Activated CD4-positive, alpha-beta memory T cell treated with anti-CD3 and anti-CD28 coated beads for 36 hours (primary cell): ENCODE measurements around the gene DCAF4. TPM values are rescaled to one million over a fixed set of nuclear protein-coding genes. Genes with fewer than 3 reads are reported as not detected.
A peak's percentile ranks its signal among the peaks of the same experiment; 100 is the strongest.

ENCODE experiments used
- CTCF ChIA-PET: fragments of 350-600 bp; sonication (Branson Sonifier 250); formaldehyde crosslinking; loops from one replicate; lab custom pipeline; 2021; ENCODE audit warnings: antibody characterized with exemption, inconsistent platforms; lab: Charles Lee
- POLR2A ChIA-PET: fragments of 350-600 bp; sonication (Branson Sonifier 250); formaldehyde crosslinking; loops from one replicate; lab custom pipeline; 2021; ENCODE audit warnings: antibody characterized with exemption; lab: Charles Lee
- DNase-seq: peaks from one replicate; pipeline ENCODE4 v3.0.0-alpha.2; 2020
- H3K27ac Mint-ChIP-seq: one replicate; pipeline ENCODE4 v1.8.0; 2021; ENCODE audit warnings: mixed read lengths
- H3K27me3 Mint-ChIP-seq: one replicate; pipeline ENCODE4 v1.8.0; 2021; ENCODE audit warnings: mixed read lengths
- H3K36me3 Mint-ChIP-seq: one replicate; pipeline ENCODE4 v1.8.0; 2021; ENCODE audit warnings: mixed read lengths
- H3K4me1 Mint-ChIP-seq: one replicate; pipeline ENCODE4 v1.8.0; 2021; ENCODE audit warnings: low read depth, mixed read lengths
- H3K4me3 Mint-ChIP-seq: one replicate; pipeline ENCODE4 v1.8.0; 2021; ENCODE audit warnings: mild to moderate bottlenecking, mixed read lengths
- H3K9me3 Mint-ChIP-seq: one replicate; pipeline ENCODE4 v1.8.0; 2021; ENCODE audit warnings: mixed read lengths
- intact Hi-C: fragments of 100-400 bp; cut with micrococcal nuclease; formaldehyde crosslinking; loops from one replicate; pipeline ENCODE4 v1.15.1; 2023
- total RNA-seq, 2 experiments: library from RNA; stranded (reverse); gene quantifications; one replicate each; pipeline ENCODE4 v1.2.3, GENCODE V29; 2021

Gene DCAF4
- total RNA-seq, 2 experiments from 2014 or later, result 13.4 to 13.6 TPM

- ChIA-PET CTCF (no interaction called here), POLR2A (no interaction called here)
- Mint-ChIP-seq H3K36me3 (no peaks in the 10 kb centered on the region), H3K27me3 (peaks cover 25% of the 10 kb centered on the region), H3K9me3 (no peaks in the 10 kb centered on the region), H3K4me1 (peaks cover 9% of the 10 kb centered on the region), H3K27ac (no peak overlapping the region), H3K4me3 (no peak overlapping the region)
- no peak for DNase-seq
- intact Hi-C loops, result no loop called here
Observed at GRCh38 chr14:72898448-72898847, 27.8 kb upstream of the DCAF4 start.

GRCh38 chr14:72901361-72901760 lies 24.9 kb upstream of the DCAF4 start:
- no peaks in the 10 kb centered on the region for H3K9me3 Mint-ChIP-seq
- DNase-seq, result no peak
- H3K4me3 Mint-ChIP-seq, result no peak overlapping the region
- intact Hi-C loops, result no loop called here
- no peaks in the 10 kb centered on the region for H3K4me1 Mint-ChIP-seq
- H3K36me3 Mint-ChIP-seq, result no peaks in the 10 kb centered on the region
- CTCF ChIA-PET, result interaction anchor here (7.8 kb wide), 1 partner anchor 386 kb away, joined by 278 read pairs; no protein-coding TSS in a partner anchor
- no peak overlapping the region for H3K27ac Mint-ChIP-seq
- peaks cover 10% of the 10 kb centered on the region for H3K27me3 Mint-ChIP-seq
- POLR2A ChIA-PET, result no interaction called here

- CTCF ChIA-PET, result interaction anchor here (0.8 to 7.8 kb wide), 9 partner anchors 9 to 393 kb away, joined by 3 to 278 read pairs (median 15); partner anchors contain the start of genes DCAF4 and DPF3
- Mint-ChIP-seq H3K27me3 (peaks cover 7% of the 10 kb centered on the region), H3K27ac (no peak overlapping the region), H3K9me3 (no peaks in the 10 kb centered on the region), H3K4me1 (no peaks in the 10 kb centered on the region), H3K4me3 (no peak overlapping the region), H3K36me3 (no peaks in the 10 kb centered on the region)
- DNase-seq, result no peak
- POLR2A ChIA-PET, result no interaction called here
- intact Hi-C loops, result no loop called here
Observed at GRCh38 chr14:72902801-72903530, 23.3 kb upstream of the DCAF4 start.

GRCh38 chr14:72903716-72904115 lies 22.5 kb upstream of the DCAF4 start:
- intact Hi-C loops, result no loop called here
- Mint-ChIP-seq H3K4me1 (no peaks in the 10 kb centered on the region), H3K36me3 (no peaks in the 10 kb centered on the region), H3K4me3 (no peak overlapping the region), H3K27me3 (peaks cover 6% of the 10 kb centered on the region), H3K27ac (no peak overlapping the region), H3K9me3 (no peaks in the 10 kb centered on the region)
- DNase-seq, result no peak
- CTCF ChIA-PET, result interaction anchor here (0.7 to 7.8 kb wide), 18 partner anchors 10 to 424 kb away, joined by 3 to 278 read pairs (median 4); partner anchors contain the start of genes DCAF4 and DPF3
- POLR2A ChIA-PET, result no interaction called here

GRCh38 chr14:72904218-72904617 lies 22.0 kb upstream of the DCAF4 start:
- Mint-ChIP-seq H3K36me3 (no peaks in the 10 kb centered on the region), H3K27ac (no peak overlapping the region), H3K27me3 (peaks cover 6% of the 10 kb centered on the region), H3K4me3 (no peak overlapping the region), H3K9me3 (no peaks in the 10 kb centered on the region), H3K4me1 (no peaks in the 10 kb centered on the region)
- intact Hi-C loops, result no loop called here
- DNase-seq, result no peak
- CTCF ChIA-PET, result interaction anchor here (0.7 to 7.8 kb wide), 20 partner anchors 8 to 425 kb away, joined by 3 to 278 read pairs (median 4); partner anchors contain the start of genes DCAF4 and DPF3
- POLR2A ChIA-PET, result no interaction called here

GRCh38 chr14:72904840-72905561 lies 21.3 kb upstream of the DCAF4 start:
- Mint-ChIP-seq H3K4me1 (no peaks in the 10 kb centered on the region), H3K27ac (no peak overlapping the region), H3K27me3 (peaks cover 6% of the 10 kb centered on the region), H3K4me3 (no peak overlapping the region), H3K36me3 (no peaks in the 10 kb centered on the region), H3K9me3 (no peaks in the 10 kb centered on the region)
- ChIA-PET POLR2A (no interaction called here), CTCF (interaction anchor here (0.7 to 7.8 kb wide), 23 partner anchors 9 to 425 kb away, joined by 3 to 278 read pairs (median 5); partner anchors contain the start of genes DCAF4 and DPF3)
- intact Hi-C loops, result loop anchor here (1.0 kb wide), 1 partner anchor 388 kb away; no protein-coding TSS in a partner anchor
- DNase-seq, result peak; percentile 71

GRCh38 chr14:72906316-72906715 lies 19.9 kb upstream of the DCAF4 start:
- no peaks in the 10 kb centered on the region for H3K9me3 Mint-ChIP-seq
- no peak overlapping the region for H3K4me3 Mint-ChIP-seq
- ChIA-PET POLR2A (no interaction called here), CTCF (interaction anchor here (0.6 to 7.8 kb wide), 5 partner anchors 12 to 430 kb away, joined by 3 to 278 read pairs (median 18); partner anchors contain the start of gene DPF3)
- peaks cover 6% of the 10 kb centered on the region for H3K27me3 Mint-ChIP-seq
- H3K27ac Mint-ChIP-seq, result no peak overlapping the region
- intact Hi-C loops, result no loop called here
- no peak for DNase-seq
- no peaks in the 10 kb centered on the region for H3K36me3 Mint-ChIP-seq
- H3K4me1 Mint-ChIP-seq, result no peaks in the 10 kb centered on the region

- intact Hi-C loops, result no loop called here
- no peak for DNase-seq
- no peaks in the 10 kb centered on the region for H3K4me1 Mint-ChIP-seq
- ChIA-PET CTCF (interaction anchor here (7.8 kb wide), 1 partner anchor 391 kb away, joined by 278 read pairs; no protein-coding TSS in a partner anchor), POLR2A (no interaction called here)
- H3K9me3 Mint-ChIP-seq, result no peaks in the 10 kb centered on the region
- no peaks in the 10 kb centered on the region for H3K36me3 Mint-ChIP-seq
- H3K27ac Mint-ChIP-seq, result no peak overlapping the region
- H3K27me3 Mint-ChIP-seq, result peaks cover 6% of the 10 kb centered on the region
- no peak overlapping the region for H3K4me3 Mint-ChIP-seq
Observed at GRCh38 chr14:72906879-72907278, 19.4 kb upstream of the DCAF4 start.

- DNase-seq, result no peak
- Mint-ChIP-seq H3K4me1 (no peaks in the 10 kb centered on the region), H3K27ac (no peak overlapping the region), H3K9me3 (no peaks in the 10 kb centered on the region), H3K36me3 (no peaks in the 10 kb centered on the region), H3K27me3 (peaks cover 6% of the 10 kb centered on the region), H3K4me3 (no peak overlapping the region)
- ChIA-PET CTCF (interaction anchor here (0.6 to 2.6 kb wide), 2 partner anchors 8 to 392 kb away, joined by 4 to 40 read pairs; no protein-coding TSS in a partner anchor), POLR2A (no interaction called here)
- intact Hi-C loops, result no loop called here
Observed at GRCh38 chr14:72907886-72908285, 18.4 kb upstream of the DCAF4 start.

- Mint-ChIP-seq H3K27me3 (peaks cover 8% of the 10 kb centered on the region), H3K9me3 (no peaks in the 10 kb centered on the region), H3K4me3 (no peak overlapping the region), H3K4me1 (no peaks in the 10 kb centered on the region), H3K27ac (no peak overlapping the region), H3K36me3 (no peaks in the 10 kb centered on the region)
- CTCF ChIA-PET, result interaction anchor here (2.6 kb wide), 1 partner anchor 393 kb away, joined by 40 read pairs; no protein-coding TSS in a partner anchor
- intact Hi-C loops, result no loop called here
- no peak for DNase-seq
- POLR2A ChIA-PET, result no interaction called here
Observed at GRCh38 chr14:72909163-72909562, 17.1 kb upstream of the DCAF4 start.

- DNase-seq, result no peak
- Mint-ChIP-seq H3K27ac (no peak overlapping the region), H3K4me1 (no peaks in the 10 kb centered on the region), H3K9me3 (no peaks in the 10 kb centered on the region), H3K4me3 (no peak overlapping the region), H3K36me3 (no peaks in the 10 kb centered on the region), H3K27me3 (peaks cover 2% of the 10 kb centered on the region)
- CTCF ChIA-PET, result no interaction called here
- POLR2A ChIA-PET, result no interaction called here
- intact Hi-C loops, result no loop called here
Observed at GRCh38 chr14:72913809-72914208, 12.5 kb upstream of the DCAF4 start.

- Mint-ChIP-seq H3K9me3 (no peaks in the 10 kb centered on the region), H3K4me1 (no peaks in the 10 kb centered on the region), H3K4me3 (no peak overlapping the region), H3K36me3 (no peaks in the 10 kb centered on the region), H3K27ac (no peak overlapping the region), H3K27me3 (peaks cover 4% of the 10 kb centered on the region)
- ChIA-PET CTCF (interaction anchor here (2.0 kb wide), 1 partner anchor 402 kb away, joined by 6 read pairs; no protein-coding TSS in a partner anchor), POLR2A (no interaction called here)
- intact Hi-C loops, result no loop called here
- DNase-seq, result no peak
Observed at GRCh38 chr14:72916174-72916573, 10.1 kb upstream of the DCAF4 start.
